Measurements from ENCODE around the gene TOPORS. TPM values are rescaled to one million over a fixed set of nuclear protein-coding genes. Genes with fewer than 3 reads are reported as not detected.
A peak's percentile ranks its signal among the peaks of the same experiment; 100 is the strongest.

TOPORS gene
- total RNA-seq, 2 donors from 2014 or later = 11.8 to 30.8 TPM

GRCh38 chr9:32573821-32574220 lies 21.4 kb upstream of the TOPORS start:
- TF ChIP-seq, protein P1, sequence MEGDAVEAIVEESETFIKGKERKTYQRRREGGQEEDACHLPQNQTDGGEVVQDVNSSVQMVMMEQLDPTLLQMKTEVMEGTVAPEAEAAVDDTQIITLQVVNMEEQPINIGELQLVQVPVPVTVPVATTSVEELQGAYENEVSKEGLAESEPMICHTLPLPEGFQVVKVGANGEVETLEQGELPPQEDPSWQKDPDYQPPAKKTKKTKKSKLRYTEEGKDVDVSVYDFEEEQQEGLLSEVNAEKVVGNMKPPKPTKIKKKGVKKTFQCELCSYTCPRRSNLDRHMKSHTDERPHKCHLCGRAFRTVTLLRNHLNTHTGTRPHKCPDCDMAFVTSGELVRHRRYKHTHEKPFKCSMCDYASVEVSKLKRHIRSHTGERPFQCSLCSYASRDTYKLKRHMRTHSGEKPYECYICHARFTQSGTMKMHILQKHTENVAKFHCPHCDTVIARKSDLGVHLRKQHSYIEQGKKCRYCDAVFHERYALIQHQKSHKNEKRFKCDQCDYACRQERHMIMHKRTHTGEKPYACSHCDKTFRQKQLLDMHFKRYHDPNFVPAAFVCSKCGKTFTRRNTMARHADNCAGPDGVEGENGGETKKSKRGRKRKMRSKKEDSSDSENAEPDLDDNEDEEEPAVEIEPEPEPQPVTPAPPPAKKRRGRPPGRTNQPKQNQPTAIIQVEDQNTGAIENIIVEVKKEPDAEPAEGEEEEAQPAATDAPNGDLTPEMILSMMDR (IDR thresholded peaks at IDR 0.05) = no peak
- no peak for ATAC-seq (ENCODE audit: insufficient number of reproducible peaks, low FRiP score, low read depth)

GRCh38 chr9:32572900-32573523 lies 20.6 kb upstream of the TOPORS start, which contains the start of gene NDUFB6:
NDUFB6 (minus strand) TSS chr9:32573159; CDS start chr9:32573060, 99 bp downstream.
- TF ChIP-seq, protein P1 (IDR thresholded peaks at IDR 0.05) = no peak
- Histone ChIP-seq H3K9me3 (no peaks in the 10 kb centered on the region), H3K27ac (peak within 1 kb of the TSS; percentile 86 to 90), H3K27me3 (replicated peaks; ENCODE audit: insufficient read depth) (no peaks in the 10 kb centered on the region), H3K36me3 (no peaks in the 10 kb centered on the region), H3K4me1 (ENCODE audit: control insufficient read depth in 1 of 2, low read depth in 2 of 2) (peaks cover 12 to 26% of the 10 kb centered on the region in 2 donors), H3K4me3 (peak within 1 kb of the TSS; percentile 92)
- DNase-seq (ENCODE audit: low spot score) (peak; percentile 81), ATAC-seq (ENCODE audit: insufficient number of reproducible peaks, low FRiP score, low read depth) (peak; percentile 82)

More at GRCh38 chr9:32573821-32574220, 21.4 kb upstream of the TOPORS start:
- Histone ChIP-seq H3K4me3 (peak overlapping the region; percentile 92), H3K36me3 (no peaks in the 10 kb centered on the region), H3K27ac (peak overlapping the region; percentile 86 to 90), H3K27me3 (replicated peaks; ENCODE audit: insufficient read depth) (no peaks in the 10 kb centered on the region), H3K9me3 (no peaks in the 10 kb centered on the region), H3K4me1 (ENCODE audit: control insufficient read depth in 1 of 2, low read depth in 2 of 2) (peaks cover 12 to 26% of the 10 kb centered on the region in 2 donors)
- no peak for DNase-seq (ENCODE audit: low spot score)

GRCh38 chr9:32571969-32572899 lies 19.8 kb upstream of the TOPORS start:
- TF ChIP-seq, protein P1 (IDR thresholded peaks at IDR 0.05) = peak; percentile 36
- Histone ChIP-seq H3K9me3 (no peaks in the 10 kb centered on the region), H3K27me3 (replicated peaks; ENCODE audit: insufficient read depth) (no peaks in the 10 kb centered on the region), H3K4me3 (peak overlapping the region; percentile 92), H3K4me1 (ENCODE audit: control insufficient read depth in 1 of 2, low read depth in 2 of 2) (peaks cover 12 to 26% of the 10 kb centered on the region in 2 donors), H3K27ac (peak overlapping the region; percentile 86 to 90), H3K36me3 (peaks cover 5% of the 10 kb centered on the region)
- ATAC-seq (ENCODE audit: insufficient number of reproducible peaks, low FRiP score, low read depth) = peak; percentile 23
- DNase-seq (ENCODE audit: low spot score) = no peak

GRCh38 chr9:32570262-32570661 lies 17.9 kb upstream of the TOPORS start:
- Histone ChIP-seq H3K9me3 (no peaks in the 10 kb centered on the region), H3K27me3 (replicated peaks; ENCODE audit: insufficient read depth) (no peaks in the 10 kb centered on the region), H3K36me3 (peaks cover 22% of the 10 kb centered on the region), H3K27ac (no peak overlapping the region), H3K4me1 (ENCODE audit: control insufficient read depth in 1 of 2, low read depth in 2 of 2) (peaks cover 12 to 26% of the 10 kb centered on the region in 2 donors), H3K4me3 (no peak overlapping the region)
- ATAC-seq (ENCODE audit: insufficient number of reproducible peaks, low FRiP score, low read depth) (no peak), DNase-seq (ENCODE audit: low spot score) (no peak)
- TF ChIP-seq, protein P1 (IDR thresholded peaks at IDR 0.05) = no peak

GRCh38 chr9:32566770-32567169 lies 14.4 kb upstream of the TOPORS start:
- H3K4me1 ChIP-seq (ENCODE audit: control insufficient read depth in 1 of 2, low read depth in 2 of 2) = peaks cover 5 to 11% of the 10 kb centered on the region in 2 donors
- H3K27ac ChIP-seq = no peak overlapping the region
- ATAC-seq (ENCODE audit: insufficient number of reproducible peaks, low FRiP score, low read depth) (no peak), DNase-seq (ENCODE audit: low spot score) (no peak)
- no peaks in the 10 kb centered on the region for H3K9me3 ChIP-seq
- H3K27me3 ChIP-seq (replicated peaks; ENCODE audit: insufficient read depth) = no peaks in the 10 kb centered on the region
- TF ChIP-seq, protein P1 (IDR thresholded peaks at IDR 0.05) = no peak
- H3K4me3 ChIP-seq = no peak overlapping the region
- peaks cover 29% of the 10 kb centered on the region for H3K36me3 ChIP-seq

All from thoracic aorta (tissue), 2 donors.